Measurements from ENCODE around the gene CNGA3.

DNA sequence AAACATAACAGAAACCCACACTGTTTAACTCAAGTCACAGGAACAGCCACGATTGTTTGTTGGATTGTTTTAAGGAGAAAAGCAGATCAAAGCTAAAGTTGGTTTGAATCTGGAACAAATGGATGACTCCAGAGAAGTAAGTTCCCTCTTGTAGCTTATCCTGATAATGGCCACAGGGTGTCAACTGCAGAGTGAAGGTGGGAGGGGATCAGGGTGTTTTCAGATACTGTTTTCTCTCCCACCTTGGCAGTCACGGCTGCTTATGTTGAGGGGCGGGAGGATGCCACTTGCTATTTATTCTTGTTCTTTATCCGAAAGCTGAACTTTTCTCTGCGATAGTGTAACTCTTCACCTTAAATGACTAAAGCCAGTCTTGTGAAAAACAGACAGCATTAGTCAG, 61.9 kb downstream of the CNGA3 start:
- TF ChIP-seq TFCP2L1 (CRISPR knock-in tag; IDR thresholded peaks at IDR 0.05) = no peak
- no peak for TF ChIP-seq POLR2A (IDR thresholded peaks at IDR 0.05; ENCODE audit: low read length)
- no peak for TF ChIP-seq CTCF (IDR thresholded peaks at IDR 0.05)
- TF ChIP-seq HEYL (CRISPR knock-in tag; IDR thresholded peaks at IDR 0.05) = no peak
- no peak for TF ChIP-seq TP53 (CRISPR knock-in tag; IDR thresholded peaks at IDR 0.05)
- TF ChIP-seq, protein P1, sequence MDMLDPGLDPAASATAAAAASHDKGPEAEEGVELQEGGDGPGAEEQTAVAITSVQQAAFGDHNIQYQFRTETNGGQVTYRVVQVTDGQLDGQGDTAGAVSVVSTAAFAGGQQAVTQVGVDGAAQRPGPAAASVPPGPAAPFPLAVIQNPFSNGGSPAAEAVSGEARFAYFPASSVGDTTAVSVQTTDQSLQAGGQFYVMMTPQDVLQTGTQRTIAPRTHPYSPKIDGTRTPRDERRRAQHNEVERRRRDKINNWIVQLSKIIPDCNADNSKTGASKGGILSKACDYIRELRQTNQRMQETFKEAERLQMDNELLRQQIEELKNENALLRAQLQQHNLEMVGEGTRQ (IDR thresholded peaks at IDR 0.05) = no peak
- TF ChIP-seq, protein P2, sequence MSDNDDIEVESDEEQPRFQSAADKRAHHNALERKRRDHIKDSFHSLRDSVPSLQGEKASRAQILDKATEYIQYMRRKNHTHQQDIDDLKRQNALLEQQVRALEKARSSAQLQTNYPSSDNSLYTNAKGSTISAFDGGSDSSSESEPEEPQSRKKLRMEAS (IDR thresholded peaks at IDR 0.05) = no peak
- no peak for TF ChIP-seq RAD21 (conservative IDR thresholded peaks at IDR 0.05 in 1 of 2, IDR thresholded peaks at IDR 0.05 in 1 of 2)
- TF ChIP-seq HOXB13 (CRISPR knock-in tag; IDR thresholded peaks at IDR 0.05; ENCODE audit: low read depth) = no peak
